Tibial artery (tissue), 4 donors: Measurements from ENCODE around the gene BLM.

ENCODE experiments used
- DNase-seq, 2 donors: peaks; one replicate each; pipeline ENCODE4 v3.0.0-alpha.2; 2019
- H3K27ac ChIP-seq, 2 donors: fragments of 200-600 bp; sonication (generic) in 1 of 2; 1 replicate in 1 of 2; 2 replicates in 1 of 2; pipeline ENCODE4 v1.5.1; 2018 to 2019; ENCODE audit warnings: mild to moderate bottlenecking in 1 of 2
- H3K27me3 ChIP-seq, 2 donors: fragments of 200-600 bp; sonication (generic) in 1 of 2; one replicate each; pipeline versions ENCODE4 v1.5.1 to v1.6.0; 2016 to 2019
- H3K36me3 ChIP-seq, 3 donors: fragments of 200-600 bp; sonication (generic) in 2 of 3; one replicate each; pipeline ENCODE4 v1.5.1; 2016 to 2019; ENCODE audit warnings: mild to moderate bottlenecking in 2 of 3
- H3K4me1 ChIP-seq, 4 donors: fragments of 200-600 bp; sonication (generic) in 2 of 4; 1 replicate in 3 of 4; 2 replicates in 1 of 4; pipeline ENCODE4 v1.5.1; 2016 to 2019
- H3K4me3 ChIP-seq, 2 donors: fragments of 200-600 bp; sonication (generic) in 1 of 2; 1 replicate in 1 of 2; 2 replicates in 1 of 2; pipeline ENCODE4 v1.5.1; 2018 to 2019; ENCODE audit warnings: mild to moderate bottlenecking in 2 of 2
- H3K9me3 ChIP-seq, 3 donors: fragments of 200-600 bp; sonication (generic) in 1 of 3; one replicate each; pipeline ENCODE4 v1.5.1; 2016 to 2019
- intact Hi-C: fragments of 100-400 bp; cut with DNase I; formaldehyde crosslinking; loops from one replicate; pipeline ENCODE4 v1.15.0; 2023; ENCODE audit warnings: low total_unique reads
- TF ChIP-seq, protein P1 (sequence below), 2 experiments: fragments of 200-600 bp in 1 of 2; fragments of 450-650 bp in 1 of 2; IDR thresholded peaks; one replicate each; pipeline ENCODE4 v1.5.1; 2017 to 2019; ENCODE audit warnings: antibody characterized with exemption in 2 of 2, mild to moderate bottlenecking in 1 of 2, moderate library complexity in 1 of 2

Gene BLM

DNA sequence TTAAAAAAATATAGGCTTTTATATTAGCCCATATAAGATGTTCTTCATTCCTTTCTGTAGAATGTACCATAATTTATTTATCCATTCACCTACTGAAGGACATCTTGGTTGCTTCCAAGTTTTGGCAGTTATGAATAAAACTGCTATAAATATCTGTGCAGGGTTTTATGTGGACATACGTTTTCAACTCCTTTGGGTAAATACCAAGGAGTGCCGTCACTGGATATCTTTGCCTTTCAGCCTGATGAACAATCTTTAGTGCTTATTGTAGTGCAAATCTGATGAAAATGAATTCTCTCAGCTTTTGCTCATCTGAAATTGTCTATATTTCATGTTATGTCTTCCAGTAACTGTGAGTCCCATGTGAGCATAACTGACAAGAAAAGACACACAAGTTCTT, 26.6 kb upstream of the BLM start:
- no peaks in the 10 kb centered on the region for H3K4me1 ChIP-seq
- no peak overlapping the region for H3K4me3 ChIP-seq
- H3K36me3 ChIP-seq = no peaks in the 10 kb centered on the region
- H3K9me3 ChIP-seq = no peaks in the 10 kb centered on the region
- intact Hi-C loops = loop anchor here (5.0 kb wide), 1 partner anchor 43 kb away; no protein-coding TSS in a partner anchor
- TF ChIP-seq, protein P1, sequence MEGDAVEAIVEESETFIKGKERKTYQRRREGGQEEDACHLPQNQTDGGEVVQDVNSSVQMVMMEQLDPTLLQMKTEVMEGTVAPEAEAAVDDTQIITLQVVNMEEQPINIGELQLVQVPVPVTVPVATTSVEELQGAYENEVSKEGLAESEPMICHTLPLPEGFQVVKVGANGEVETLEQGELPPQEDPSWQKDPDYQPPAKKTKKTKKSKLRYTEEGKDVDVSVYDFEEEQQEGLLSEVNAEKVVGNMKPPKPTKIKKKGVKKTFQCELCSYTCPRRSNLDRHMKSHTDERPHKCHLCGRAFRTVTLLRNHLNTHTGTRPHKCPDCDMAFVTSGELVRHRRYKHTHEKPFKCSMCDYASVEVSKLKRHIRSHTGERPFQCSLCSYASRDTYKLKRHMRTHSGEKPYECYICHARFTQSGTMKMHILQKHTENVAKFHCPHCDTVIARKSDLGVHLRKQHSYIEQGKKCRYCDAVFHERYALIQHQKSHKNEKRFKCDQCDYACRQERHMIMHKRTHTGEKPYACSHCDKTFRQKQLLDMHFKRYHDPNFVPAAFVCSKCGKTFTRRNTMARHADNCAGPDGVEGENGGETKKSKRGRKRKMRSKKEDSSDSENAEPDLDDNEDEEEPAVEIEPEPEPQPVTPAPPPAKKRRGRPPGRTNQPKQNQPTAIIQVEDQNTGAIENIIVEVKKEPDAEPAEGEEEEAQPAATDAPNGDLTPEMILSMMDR (IDR thresholded peaks at IDR 0.05) = no peak
- no peak overlapping the region for H3K27ac ChIP-seq
- H3K27me3 ChIP-seq = no peaks in the 10 kb centered on the region
- no peak for DNase-seq

DNA sequence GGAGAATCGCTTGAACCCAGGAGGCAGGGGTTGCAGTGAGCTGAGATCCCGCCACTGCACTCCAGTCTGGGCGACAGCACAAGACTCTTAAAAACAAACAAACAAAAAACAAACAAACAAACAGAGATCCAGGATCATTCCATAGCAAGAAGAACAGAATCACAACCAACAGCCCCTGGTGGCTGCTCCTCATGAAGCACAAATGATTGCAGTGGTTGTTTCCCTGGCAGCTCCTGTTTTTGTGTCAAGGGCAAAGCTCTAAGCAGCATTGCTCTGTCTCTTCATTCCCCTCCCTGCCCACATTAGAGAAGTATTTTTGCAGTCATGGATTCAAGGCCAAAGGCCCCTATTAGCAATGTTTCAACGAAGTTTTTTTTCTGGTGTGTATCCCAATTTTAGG, 25.8 kb upstream of the BLM start:
- intact Hi-C loops = loop anchor here (5.0 kb wide), 1 partner anchor 44 kb away; no protein-coding TSS in a partner anchor
- TF ChIP-seq, protein P1 (IDR thresholded peaks at IDR 0.05) = no peak
- no peaks in the 10 kb centered on the region for H3K4me1 ChIP-seq
- no peaks in the 10 kb centered on the region for H3K36me3 ChIP-seq
- DNase-seq = no peak
- H3K27ac ChIP-seq = no peak overlapping the region
- no peaks in the 10 kb centered on the region for H3K9me3 ChIP-seq
- no peaks in the 10 kb centered on the region for H3K27me3 ChIP-seq
- no peak overlapping the region for H3K4me3 ChIP-seq

- intact Hi-C loops = loop anchor here (5.0 kb wide), 1 partner anchor 45 kb away; no protein-coding TSS in a partner anchor
- DNase-seq = no peak
- TF ChIP-seq, protein P1 (IDR thresholded peaks at IDR 0.05) = no peak
- Histone ChIP-seq H3K36me3 (no peaks in the 10 kb centered on the region), H3K9me3 (no peaks in the 10 kb centered on the region), H3K4me1 (no peaks in the 10 kb centered on the region), H3K27ac (no peak overlapping the region), H3K4me3 (no peak overlapping the region), H3K27me3 (no peaks in the 10 kb centered on the region)
These were observed 25.0 kb upstream of the BLM start for GRCh38 chr15:90691982-90692773.

- H3K27ac ChIP-seq = no peak overlapping the region
- H3K27me3 ChIP-seq = no peaks in the 10 kb centered on the region
- H3K4me3 ChIP-seq = no peak overlapping the region
- H3K9me3 ChIP-seq = no peaks in the 10 kb centered on the region
- DNase-seq = no peak
- H3K36me3 ChIP-seq = no peaks in the 10 kb centered on the region
- no peaks in the 10 kb centered on the region for H3K4me1 ChIP-seq
- intact Hi-C loops = loop anchor here (5.0 kb wide), 1 partner anchor 48 kb away; no protein-coding TSS in a partner anchor
- TF ChIP-seq, protein P1 (IDR thresholded peaks at IDR 0.05) = no peak
These were observed 22.2 kb upstream of the BLM start for GRCh38 chr15:90694987-90695386.

DNA sequence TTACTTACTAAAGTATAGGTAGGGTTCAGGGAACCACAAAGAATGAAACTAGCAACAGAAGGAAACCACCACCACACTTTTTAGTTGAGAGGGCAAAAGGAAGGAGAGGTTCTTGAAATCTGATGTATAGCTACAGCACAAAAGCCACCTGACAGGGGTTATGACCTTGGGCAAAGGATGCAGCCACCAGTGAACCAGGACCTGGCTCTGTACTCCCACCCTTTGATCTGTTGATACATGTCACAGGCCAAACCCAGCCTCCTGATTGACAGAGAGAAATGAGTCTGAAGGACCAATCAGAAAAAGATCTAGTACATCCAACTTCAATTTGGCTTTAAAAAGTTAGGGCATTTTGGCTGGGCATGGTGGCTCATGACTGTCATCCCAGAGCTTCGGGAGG, 20.0 kb upstream of the BLM start:
- Histone ChIP-seq H3K27me3 (no peaks in the 10 kb centered on the region), H3K4me1 (no peaks in the 10 kb centered on the region), H3K36me3 (no peaks in the 10 kb centered on the region), H3K4me3 (no peak overlapping the region), H3K27ac (no peak overlapping the region), H3K9me3 (no peaks in the 10 kb centered on the region)
- intact Hi-C loops = no loop called here
- DNase-seq = no peak
- TF ChIP-seq, protein P1 (IDR thresholded peaks at IDR 0.05) = no peak
